HG02610 (cell line): ENCODE results near the gene HOXA3.

Experiments
- ATAC-seq: cut with Tn5 transposase; IDR thresholded peaks from one replicate; pipeline ENCODE4 v1.9.1; 2021; ENCODE audit warnings: mild to moderate bottlenecking, moderate library complexity; ENCODE audit not compliant: unreplicated experiment

HOXA3 gene

GRCh38 chr7:27179503-27180430 is 27.4 kb upstream of the HOXA3 start:
- ATAC-seq, result no peak

- no peak for ATAC-seq
These were observed 26.6 kb upstream of the HOXA3 start for GRCh38 chr7:27179030-27179429.

- ATAC-seq, result no peak
These were observed 26.0 kb upstream of the HOXA3 start for GRCh38 chr7:27178366-27178765.

- ATAC-seq, result no peak
These were observed 25.5 kb upstream of the HOXA3 start for GRCh38 chr7:27177795-27178320.

GRCh38 chr7:27176962-27177794 is 24.8 kb upstream of the HOXA3 start:
- no peak for ATAC-seq

GRCh38 chr7:27176524-27176845 is 24.1 kb upstream of the HOXA3 start:
- ATAC-seq, result no peak

- no peak for ATAC-seq
These were observed 23.5 kb upstream of the HOXA3 start for GRCh38 chr7:27175626-27176523.

- no peak for ATAC-seq
These were observed 22.7 kb upstream of the HOXA3 start for GRCh38 chr7:27174874-27175625.

- no peak for ATAC-seq
These were observed 21.8 kb upstream of the HOXA3 start, which contains the start of gene HOXA10 for GRCh38 chr7:27173956-27174873. HOXA10 (minus strand) TSS chr7:27174320; CDS start chr7:27174306, 14 bp downstream.

- no peak for ATAC-seq
These were observed 21.1 kb upstream of the HOXA3 start for GRCh38 chr7:27173511-27173955.

- no peak for ATAC-seq
These were observed 20.6 kb upstream of the HOXA3 start for GRCh38 chr7:27172823-27173510.

- ATAC-seq, result no peak
These were observed 20.0 kb upstream of the HOXA3 start for GRCh38 chr7:27172315-27172774.

- no peak for ATAC-seq
These were observed 19.4 kb upstream of the HOXA3 start for GRCh38 chr7:27171637-27172314.

- ATAC-seq, result no peak
These were observed 18.9 kb upstream of the HOXA3 start for GRCh38 chr7:27171325-27171636.

- ATAC-seq, result no peak
These were observed 18.3 kb upstream of the HOXA3 start for GRCh38 chr7:27170426-27171324.

- ATAC-seq, result no peak
These were observed 17.5 kb upstream of the HOXA3 start for GRCh38 chr7:27169658-27170425.
